Stimulated activated CD8-positive, alpha-beta memory T cell treated with anti-CD3 and anti-CD28 coated beads, Interleukin-2, amount 100 ng/mL, for 1 hour (primary cell): Measurements from ENCODE around the gene PLXNB3.
"Not testable (repeated sequence)": the region's sequence is repeated elsewhere in the genome, so short reads cannot be mapped to it uniquely, and the experiment has no call there.

Experiments
- DNase-seq, 2 donors: peaks; one replicate each; pipeline ENCODE4 v3.0.0-alpha.2; 2020; ENCODE audit warnings: low read depth in 2 of 2

Gene PLXNB3

DNA sequence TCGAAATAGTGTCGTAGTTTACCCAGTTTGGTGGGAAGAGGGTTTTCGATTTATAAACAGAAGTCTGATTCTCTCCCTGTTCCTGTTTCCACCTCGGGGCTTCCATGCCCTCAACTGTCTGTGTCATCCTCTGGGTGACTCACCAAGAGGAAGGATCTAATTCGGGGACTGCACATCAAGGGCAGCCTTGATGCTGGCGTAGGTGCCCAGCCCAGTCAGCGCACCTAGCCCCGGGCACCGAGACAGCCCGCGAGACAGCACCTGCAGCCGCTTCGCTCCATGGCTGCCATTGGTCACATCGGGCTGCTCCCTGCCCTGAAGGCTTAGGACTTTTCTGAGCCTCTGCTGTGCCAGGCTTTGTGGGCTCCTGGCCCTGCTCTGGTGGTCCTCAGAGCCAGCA lies 31.6 kb upstream of the PLXNB3 start:
- DNase-seq: no peak

DNA sequence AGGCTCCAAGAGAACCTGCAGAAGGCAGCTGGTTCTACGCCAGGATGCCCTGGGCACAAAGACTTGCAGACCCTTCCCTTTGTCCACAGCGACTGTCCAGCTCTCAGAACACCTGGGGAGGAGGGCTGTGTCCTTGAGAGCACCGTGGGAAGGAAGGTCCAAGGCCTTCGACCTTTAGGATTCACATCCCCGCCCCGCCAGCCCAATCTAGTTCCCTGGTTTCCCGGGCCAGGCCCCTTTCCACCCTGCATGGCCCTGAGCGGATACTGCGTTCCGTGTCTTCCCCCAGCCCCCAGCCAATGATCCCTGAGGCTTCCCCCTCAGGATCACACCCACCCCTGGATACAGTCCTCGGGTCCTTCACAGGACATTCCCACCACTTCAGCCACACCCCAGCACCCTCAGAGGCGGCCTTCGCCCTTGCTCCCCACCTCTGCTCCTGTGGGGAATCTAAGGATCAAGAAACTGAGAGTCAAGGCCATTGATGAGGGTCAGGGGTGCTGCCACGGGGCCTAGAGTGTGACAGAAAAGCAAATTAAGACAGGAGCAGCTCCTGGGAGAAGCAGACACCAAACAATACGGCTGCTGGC lies 30.3 kb upstream of the PLXNB3 start:
- no peak for DNase-seq

DNA sequence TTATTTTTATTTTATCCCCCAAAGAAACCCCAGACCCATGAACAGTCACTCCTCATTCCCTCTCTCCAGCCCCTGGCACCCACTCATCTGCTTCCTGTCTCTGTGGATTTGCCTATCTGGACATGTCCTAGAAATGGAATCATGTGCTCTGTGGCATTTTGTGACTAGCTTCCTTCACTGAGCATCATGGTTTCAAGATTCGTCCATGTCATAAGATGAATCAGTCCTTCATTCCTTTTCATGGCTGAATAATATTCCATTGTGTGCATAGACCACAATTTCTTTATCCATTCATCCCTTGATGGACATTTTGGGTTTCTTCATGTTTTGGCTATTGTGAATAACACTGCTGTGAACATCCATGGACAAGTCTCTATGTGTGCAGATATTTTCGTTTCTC lies 29.2 kb upstream of the PLXNB3 start:
- no peak for DNase-seq

DNA sequence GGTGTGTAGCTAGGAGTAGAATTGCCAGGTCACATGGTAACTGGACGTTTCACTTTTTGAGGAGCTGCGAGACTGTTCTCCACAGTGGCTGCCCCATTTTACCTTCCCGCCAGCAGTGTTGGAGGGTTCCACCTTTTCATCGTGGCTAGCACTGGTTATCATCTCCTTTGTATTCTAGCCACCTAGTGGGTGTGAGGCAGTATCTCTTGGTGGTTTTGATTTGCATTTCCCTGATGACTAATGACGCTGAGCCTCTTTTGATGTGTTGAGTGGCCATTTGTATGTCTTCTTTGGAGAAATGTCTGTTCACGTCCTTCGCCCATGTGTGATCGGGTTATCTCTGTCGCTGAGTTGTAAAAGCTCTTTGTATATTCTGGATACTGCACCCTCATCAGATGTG lies 28.8 kb upstream of the PLXNB3 start:
- DNase-seq: no peak

DNA sequence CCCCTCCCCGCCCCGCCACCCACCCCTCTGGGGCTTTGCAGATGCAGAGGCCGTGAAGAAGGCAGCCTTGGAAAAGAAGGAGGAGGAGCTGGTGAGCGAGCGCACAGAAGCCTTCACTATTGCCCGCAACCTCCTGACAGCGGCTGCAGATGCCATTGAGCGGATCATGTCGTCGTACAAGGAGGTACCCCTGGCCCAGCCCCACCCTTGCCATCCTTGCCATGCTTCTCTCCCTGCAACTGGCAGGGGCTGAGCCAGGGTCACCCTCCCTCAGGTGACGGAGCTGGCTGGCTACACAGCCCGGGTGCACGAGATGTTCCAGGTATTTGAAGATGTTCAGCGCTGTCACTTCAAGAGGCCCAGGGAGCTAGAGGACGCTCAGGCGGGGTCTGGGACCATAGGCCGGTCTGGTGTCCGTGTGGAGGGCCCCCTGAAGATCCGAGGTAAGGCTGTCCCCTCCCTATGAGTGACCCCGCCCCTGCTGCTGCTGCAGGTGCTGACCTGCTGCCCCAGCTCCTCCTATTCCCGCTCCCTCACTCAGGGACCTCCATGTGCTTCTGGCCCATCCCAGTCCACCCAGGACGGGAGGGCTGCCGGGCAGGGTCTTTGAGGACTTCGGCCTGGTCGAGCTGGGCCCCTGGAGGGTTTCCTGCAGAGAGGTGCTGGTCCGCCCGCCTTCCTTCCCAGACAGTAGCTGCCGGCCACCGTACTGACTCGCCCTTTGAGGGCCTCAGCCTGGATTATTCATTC lies 27.8 kb upstream of the PLXNB3 start:
- DNase-seq: no peak

DNA sequence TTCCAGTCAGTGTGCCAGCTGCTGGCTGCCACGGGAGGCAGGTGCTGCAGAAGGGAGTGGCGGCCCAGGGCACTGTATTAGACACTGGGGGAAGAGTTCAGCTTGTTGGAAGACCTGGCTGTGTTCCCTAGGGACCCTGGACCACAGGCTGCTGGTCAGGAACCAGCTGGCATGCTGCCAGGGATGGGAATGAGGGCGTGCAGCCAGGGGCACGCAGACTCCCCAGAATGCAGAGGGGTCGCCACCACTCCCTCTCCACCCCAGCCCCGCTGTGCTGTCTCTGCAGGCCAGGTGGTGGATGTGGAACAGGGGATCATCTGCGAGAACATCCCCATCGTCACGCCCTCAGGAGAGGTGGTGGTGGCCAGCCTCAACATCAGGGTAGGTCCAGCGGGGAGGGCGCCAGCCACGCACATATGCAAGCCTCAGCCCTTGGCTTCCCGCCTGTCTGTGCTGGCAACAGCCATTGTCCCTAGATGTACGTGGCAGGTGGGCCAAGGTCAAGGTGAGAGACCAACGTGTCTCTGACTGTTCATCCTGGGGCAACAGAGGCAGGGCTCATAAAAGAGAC lies 27.1 kb upstream of the PLXNB3 start:
- no peak for DNase-seq

DNA sequence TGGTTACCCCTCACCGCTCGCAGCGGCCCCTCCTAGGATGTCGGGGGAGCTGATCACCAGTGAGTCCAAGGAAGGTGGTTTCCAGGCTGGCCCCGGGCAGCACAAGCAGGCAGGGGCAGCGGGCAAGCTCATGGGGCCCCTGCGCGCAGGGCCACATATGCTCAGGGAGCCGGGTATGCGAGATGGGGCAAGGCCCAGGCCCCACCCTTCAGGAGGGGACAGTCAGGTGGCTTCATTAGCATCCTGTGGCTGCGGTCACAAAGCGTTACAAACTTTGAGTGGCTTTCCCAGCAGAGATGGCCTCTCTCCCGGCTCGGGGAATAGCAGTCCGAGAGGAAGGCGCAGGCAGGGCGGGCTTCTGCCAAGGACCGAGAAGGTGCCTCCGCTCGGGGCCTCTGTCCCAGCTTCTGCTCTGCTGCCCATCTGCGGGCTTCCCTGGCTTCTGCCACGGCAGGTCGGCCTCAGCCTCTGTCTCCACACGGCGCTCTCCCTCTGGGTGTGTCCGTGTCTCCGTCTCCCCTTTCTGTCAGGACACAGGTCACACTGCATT lies 25.9 kb upstream of the PLXNB3 start:
- DNase-seq: no peak

DNA sequence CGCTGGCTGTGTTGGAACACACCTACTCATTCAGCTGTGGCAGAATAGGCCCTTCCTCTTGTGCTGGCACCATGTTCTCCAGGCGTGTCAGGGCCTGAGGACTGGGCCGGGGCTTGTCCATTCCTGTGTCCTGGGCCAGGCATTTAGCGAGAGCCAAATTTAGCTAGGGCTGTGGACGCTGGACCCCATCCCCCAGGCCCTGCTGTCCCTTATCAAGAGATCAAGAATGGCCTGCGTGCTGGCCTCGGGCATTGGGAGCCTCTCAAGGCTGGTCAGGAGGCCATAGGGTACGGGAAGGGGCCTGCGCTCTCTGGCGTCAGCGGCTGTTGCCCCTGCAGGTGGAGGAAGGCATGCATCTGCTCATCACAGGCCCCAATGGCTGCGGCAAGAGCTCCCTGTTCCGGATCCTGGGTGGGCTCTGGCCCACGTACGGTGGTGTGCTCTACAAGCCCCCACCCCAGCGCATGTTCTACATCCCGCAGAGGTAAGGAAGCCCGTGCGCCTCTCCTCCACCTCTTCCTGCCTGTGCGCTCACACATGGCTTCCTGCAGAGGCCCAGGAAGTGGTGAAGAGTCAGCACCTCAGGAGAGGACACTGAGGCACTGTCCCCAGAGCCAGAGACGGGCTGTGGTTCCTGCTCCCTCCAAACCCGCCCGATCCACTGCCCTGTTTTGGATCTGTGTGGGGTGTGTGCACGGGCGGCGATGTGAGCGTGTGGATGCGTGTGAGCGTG lies 24.1 kb upstream of the PLXNB3 start:
- DNase-seq: no peak

DNA sequence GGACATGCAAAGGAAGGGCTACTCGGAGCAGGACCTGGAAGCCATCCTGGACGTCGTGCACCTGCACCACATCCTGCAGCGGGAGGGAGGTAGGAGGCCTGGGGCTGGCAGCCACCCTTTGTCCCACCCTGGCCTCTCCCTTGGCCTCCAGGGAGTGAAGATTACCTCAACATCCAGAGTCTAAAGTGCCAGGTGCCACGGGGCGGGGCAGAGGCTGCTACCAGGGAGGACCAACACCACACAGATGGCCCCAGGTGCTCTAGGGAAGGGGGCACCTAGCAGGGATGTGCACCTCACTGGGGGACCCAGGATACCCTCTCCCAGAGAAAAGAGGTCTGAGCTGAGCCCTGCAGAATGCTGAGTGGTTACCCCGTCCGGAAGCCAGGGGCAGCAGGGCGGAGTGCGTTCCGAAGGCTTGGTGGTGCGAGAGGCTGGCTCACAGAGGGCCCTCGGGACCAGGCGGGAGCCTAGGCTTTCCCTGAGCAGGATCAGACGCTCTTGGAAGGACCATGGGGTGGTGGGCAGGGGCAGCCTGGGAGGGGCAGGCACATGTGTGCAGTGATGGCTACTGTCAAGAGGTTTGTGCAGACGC lies 23.3 kb upstream of the PLXNB3 start:
- no peak for DNase-seq

DNA sequence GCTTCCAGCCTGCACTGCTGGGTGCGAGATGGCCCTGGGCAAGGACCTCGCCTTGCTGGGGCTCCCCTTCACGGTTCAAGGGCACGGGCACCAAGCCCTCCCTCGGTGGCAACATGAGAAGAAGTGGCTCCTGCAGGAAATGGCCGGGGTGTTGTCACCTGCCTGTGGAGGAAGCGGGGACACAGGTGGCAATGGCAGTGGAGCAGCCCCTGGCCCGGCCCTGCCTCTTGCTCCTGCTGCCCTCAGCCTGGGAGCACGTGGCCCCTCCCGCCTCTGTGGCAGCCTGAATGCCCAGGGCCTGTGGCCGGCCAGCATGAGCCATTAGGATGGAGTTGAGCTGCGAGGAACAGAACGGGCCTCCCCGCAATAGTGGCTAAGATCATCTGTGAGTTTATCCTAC lies 22.6 kb upstream of the PLXNB3 start:
- no peak for DNase-seq

DNA sequence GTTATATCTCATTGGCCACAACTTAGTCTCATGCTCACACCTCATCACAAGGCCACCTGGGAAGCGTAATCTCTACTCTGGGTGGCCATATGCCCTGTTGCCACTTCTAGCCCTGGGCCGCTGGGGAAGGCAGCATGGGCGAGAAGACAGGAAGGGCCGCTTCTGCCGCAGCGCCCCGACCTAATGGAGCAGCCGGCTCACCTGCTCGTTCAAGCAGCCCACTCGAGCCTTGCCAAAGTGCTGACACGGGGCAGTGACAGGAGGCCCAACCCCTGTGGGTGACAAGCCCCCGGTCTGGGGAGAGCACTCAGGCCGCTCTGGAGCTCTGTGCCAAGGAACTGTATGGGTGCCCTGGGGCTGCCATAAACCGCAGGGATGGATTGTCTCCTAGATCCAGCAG lies 21.9 kb upstream of the PLXNB3 start:
- not testable (repeated sequence) for DNase-seq

DNA sequence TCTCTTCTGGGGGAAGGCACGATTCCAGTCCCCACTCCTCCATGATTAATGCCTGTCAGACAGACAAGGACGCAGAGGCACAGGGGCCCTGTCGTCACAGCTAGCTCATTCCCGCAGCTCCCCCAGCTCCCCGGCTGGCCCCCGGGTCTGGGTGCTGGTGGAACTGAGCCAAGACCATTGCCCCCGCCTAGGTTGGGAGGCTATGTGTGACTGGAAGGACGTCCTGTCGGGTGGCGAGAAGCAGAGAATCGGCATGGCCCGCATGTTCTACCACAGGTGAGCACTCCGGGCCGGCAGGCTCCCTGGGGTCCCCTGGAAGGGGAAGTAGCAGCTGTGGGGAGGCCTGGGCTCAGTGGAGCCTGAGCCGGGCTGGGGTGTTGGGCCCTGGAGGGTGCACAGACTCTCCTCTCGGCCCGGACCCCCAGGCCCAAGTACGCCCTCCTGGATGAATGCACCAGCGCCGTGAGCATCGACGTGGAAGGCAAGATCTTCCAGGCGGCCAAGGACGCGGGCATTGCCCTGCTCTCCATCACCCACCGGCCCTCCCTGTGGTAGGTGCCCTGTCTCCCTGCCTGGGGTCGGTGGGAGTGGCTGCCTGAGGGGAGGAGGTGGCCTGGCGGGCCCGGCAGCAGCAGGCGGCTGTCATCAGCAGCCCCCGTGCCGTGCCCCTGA lies 21.1 kb upstream of the PLXNB3 start:
- DNase-seq: not testable (repeated sequence)

DNA sequence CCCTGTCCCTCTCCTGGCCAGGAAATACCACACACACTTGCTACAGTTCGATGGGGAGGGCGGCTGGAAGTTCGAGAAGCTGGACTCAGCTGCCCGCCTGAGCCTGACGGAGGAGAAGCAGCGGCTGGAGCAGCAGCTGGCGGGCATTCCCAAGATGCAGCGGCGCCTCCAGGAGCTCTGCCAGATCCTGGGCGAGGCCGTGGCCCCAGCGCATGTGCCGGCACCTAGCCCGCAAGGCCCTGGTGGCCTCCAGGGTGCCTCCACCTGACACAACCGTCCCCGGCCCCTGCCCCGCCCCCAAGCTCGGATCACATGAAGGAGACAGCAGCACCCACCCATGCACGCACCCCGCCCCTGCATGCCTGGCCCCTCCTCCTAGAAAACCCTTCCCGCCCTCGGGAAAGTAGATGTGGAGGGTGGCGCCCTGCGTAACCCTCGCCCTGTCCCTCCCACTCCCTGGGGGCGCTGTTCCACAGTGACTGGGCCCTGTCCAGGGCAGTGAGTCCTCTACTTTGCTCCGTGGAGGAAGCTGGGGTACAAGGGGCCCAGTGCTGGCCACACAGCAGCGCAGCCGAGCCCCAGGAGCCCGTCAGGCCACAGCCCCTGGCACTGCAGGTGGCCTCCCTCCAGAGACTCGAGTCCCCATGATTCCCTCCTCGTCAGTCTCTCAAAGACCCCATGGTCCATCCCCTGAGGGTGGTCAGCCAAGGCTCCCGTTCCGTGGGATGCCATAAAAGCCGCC lies 20.4 kb upstream of the PLXNB3 start:
- DNase-seq: not testable (repeated sequence)

DNA sequence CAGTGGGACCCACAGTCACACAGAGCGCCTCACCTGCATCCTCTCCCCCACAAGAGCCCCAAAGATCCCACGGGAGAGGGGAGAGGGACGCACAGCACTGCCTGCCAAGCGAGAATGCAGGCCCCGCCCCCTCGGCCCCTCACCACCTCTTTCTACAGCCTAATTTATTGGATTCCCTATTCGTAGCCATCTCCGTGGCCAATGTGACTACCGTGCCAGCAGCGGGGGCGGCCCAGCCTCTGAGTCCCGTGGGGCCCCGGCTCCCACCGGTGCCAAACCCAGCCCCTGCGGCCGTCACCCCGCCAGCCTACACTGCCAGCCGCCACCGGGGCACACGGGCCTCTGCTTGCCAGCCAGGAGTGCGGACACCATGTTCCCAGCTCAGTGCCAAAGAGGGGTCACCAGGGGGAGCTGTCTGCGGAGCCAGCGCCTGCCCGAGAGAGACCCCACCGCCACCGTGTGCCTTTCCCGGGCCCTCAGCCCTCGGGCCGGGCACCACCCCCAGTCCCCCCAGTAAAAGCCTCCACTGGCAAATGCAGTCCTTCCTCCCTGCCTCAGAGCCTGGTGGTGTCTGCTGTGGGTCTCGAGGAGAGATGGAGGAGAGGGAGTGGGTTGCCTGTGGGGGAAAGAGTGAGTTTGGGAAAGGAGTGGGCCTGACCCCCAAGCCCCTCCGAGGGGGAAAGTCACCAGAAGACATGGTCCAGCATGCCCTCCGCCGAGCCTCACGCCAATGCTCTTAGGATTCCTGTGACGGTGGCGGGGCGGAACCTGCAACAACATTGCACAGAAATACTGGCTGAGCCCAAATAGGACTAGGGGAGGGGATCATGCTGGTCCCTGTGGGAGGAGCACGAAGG lies 19.6 kb upstream of the PLXNB3 start:
- DNase-seq: no peak

DNA sequence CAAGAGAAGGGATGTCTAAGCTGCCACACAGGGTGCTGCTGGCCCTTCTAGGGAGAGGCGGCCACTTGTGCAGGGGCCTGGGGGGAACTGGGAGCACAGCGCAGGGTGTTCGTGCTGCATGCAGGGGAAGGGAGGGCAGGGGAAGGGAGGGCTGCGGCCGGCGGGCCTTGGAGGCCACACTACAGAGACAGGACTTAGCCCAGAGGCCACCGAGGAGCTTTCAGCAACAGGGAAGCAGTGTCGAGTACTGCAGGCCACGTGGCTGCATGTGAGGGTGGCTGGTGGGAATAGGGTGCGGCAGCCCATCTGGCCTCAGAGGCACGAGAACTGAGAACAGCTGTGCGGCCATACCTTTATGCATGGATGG lies 19.0 kb upstream of the PLXNB3 start:
- not testable (repeated sequence) for DNase-seq

DNA sequence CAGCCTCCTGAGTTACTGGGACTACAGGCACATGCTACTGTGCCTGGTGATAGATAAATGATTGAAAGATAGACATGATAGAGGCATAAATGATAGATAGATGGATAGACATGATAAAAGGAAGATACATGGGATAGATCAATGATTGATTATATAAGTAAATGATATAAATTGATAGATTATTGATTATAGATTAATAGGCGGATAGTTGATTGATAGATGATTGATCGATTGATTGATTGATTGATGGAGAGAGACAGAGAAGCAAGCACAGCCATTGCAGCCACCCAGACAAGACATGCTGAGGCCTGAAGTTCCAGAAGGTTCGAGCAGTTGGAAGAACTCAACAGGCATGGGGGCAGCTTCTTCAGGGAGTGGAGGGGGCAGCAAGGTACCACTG lies 17.7 kb upstream of the PLXNB3 start:
- DNase-seq: no peak

DNA sequence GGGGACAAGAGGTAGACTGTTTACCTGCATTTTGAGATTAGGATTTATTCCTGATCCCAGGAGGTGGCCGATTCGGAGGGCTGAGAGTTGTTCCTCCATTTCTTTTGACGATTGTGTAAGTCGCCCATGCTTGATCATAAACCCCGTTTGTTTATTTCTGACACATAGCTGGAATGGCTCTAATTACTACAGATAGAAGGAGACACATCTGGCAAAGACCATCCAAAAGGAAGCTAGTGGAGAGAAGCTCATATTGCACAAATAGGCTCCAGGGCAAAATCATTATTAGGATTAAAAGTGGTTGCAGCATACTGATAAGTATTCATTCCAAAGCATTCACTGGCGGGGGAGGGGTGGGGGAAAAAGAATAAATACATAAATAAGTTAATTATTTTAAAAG lies 17.1 kb upstream of the PLXNB3 start:
- not testable (repeated sequence) for DNase-seq

DNA sequence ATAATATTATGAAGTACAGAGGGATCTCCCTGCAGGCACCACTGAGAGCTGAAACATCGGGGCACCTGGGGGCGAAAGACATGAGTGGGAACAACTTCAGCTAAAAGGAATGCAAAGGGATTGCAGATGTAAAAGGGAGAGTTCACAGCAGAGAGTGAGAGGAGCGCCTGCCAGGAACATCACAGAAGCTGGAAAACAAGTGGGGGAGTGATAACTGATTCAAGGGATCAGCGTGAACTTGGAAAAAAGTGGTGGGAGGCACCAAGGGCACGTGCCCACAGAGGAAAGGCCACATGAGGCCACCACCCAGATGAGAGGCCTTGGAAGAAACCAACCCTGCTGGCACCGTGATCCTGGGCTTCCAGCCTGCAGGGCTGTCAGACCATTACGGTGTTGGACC lies 15.0 kb upstream of the PLXNB3 start:
- not testable (repeated sequence) for DNase-seq

DNA sequence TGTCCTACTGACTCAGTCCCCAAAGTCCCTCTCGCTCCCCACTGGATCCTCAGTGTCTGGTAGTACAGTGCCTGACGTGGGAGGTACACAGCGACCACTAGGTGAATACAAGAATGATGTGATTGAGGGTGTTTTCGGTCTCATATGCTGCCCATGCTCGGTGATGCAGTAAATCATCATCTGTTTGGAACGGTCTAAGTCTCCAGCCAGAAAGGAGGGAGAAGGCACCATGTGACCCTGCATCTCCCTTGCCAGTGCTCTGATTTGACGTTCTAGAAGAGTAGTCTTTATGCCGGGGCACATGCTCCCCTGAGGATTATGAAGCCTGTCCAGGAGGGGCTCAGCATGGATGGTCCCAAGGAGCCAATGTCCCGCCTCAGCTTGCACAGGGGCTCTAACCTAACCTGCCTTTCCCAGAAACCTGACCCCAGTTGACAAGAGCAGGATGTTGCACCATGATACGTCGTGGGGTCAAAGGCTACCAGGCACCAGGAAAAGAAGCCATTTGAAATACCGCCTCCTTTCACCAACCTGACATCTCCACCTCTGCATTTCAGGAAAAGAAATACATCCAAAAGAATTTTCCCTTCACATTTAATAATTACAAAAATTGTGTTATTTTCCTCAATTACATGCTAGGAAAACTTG lies 13.8 kb upstream of the PLXNB3 start:
- DNase-seq: no peak
